ENCODE results near the gene MOSPD2.

MOSPD2 gene

GRCh38 chrX:14875624-14876023, 2.4 kb downstream of the MOSPD2 start:
- no peak for DNase-seq (ENCODE audit: low read depth in 1 of 2, low spot score in 1 of 2)
- no peak for TF ChIP-seq JUND (IDR thresholded peaks at IDR 0.05; ENCODE audit: low read depth)
- in situ Hi-C loops (cut with HindIII; ENCODE audit: low pct_unique_long_range_greater_than_20kb, low sequenced_read_pairs), result no loop called here

- in situ Hi-C loops (cut with HindIII; ENCODE audit: low pct_unique_long_range_greater_than_20kb, low sequenced_read_pairs), result no loop called here
- no peak for DNase-seq (ENCODE audit: low read depth in 1 of 2, low spot score in 1 of 2)
- TF ChIP-seq JUND (IDR thresholded peaks at IDR 0.05; ENCODE audit: low read depth), result no peak
These were observed 10.6 kb downstream of the MOSPD2 start for GRCh38 chrX:14883826-14884225.

GRCh38 chrX:14884714-14885113, 11.5 kb downstream of the MOSPD2 start:
- TF ChIP-seq JUND (IDR thresholded peaks at IDR 0.05; ENCODE audit: low read depth), result no peak
- DNase-seq (ENCODE audit: low read depth in 1 of 2, low spot score in 1 of 2), result no peak
- in situ Hi-C loops (cut with HindIII; ENCODE audit: low pct_unique_long_range_greater_than_20kb, low sequenced_read_pairs), result no loop called here

- TF ChIP-seq JUND (IDR thresholded peaks at IDR 0.05; ENCODE audit: low read depth), result no peak
- no peak for DNase-seq (ENCODE audit: low read depth in 1 of 2, low spot score in 1 of 2)
- in situ Hi-C loops (cut with HindIII; ENCODE audit: low pct_unique_long_range_greater_than_20kb, low sequenced_read_pairs), result no loop called here
These were observed 13.0 kb downstream of the MOSPD2 start for GRCh38 chrX:14886252-14886651.

GRCh38 chrX:14896273-14896672, 23.1 kb downstream of the MOSPD2 start:
- in situ Hi-C loops (cut with HindIII; ENCODE audit: low pct_unique_long_range_greater_than_20kb, low sequenced_read_pairs), result no loop called here
- TF ChIP-seq JUND (IDR thresholded peaks at IDR 0.05; ENCODE audit: low read depth), result no peak
- no peak for DNase-seq (ENCODE audit: low read depth in 1 of 2, low spot score in 1 of 2)

GRCh38 chrX:14897042-14897441, 23.8 kb downstream of the MOSPD2 start:
- in situ Hi-C loops (cut with HindIII; ENCODE audit: low pct_unique_long_range_greater_than_20kb, low sequenced_read_pairs), result no loop called here
- DNase-seq (ENCODE audit: low read depth in 1 of 2, low spot score in 1 of 2), result no peak
- no peak for TF ChIP-seq JUND (IDR thresholded peaks at IDR 0.05; ENCODE audit: low read depth)

- DNase-seq (ENCODE audit: low read depth in 1 of 2, low spot score in 1 of 2), result no peak
- in situ Hi-C loops (cut with HindIII; ENCODE audit: low pct_unique_long_range_greater_than_20kb, low sequenced_read_pairs), result no loop called here
- TF ChIP-seq JUND (IDR thresholded peaks at IDR 0.05; ENCODE audit: low read depth), result no peak
These were observed 26.4 kb downstream of the MOSPD2 start for GRCh38 chrX:14899607-14900006.

GRCh38 chrX:14902537-14902936, 29.3 kb downstream of the MOSPD2 start:
- TF ChIP-seq JUND (IDR thresholded peaks at IDR 0.05; ENCODE audit: low read depth), result no peak
- DNase-seq (ENCODE audit: low read depth in 1 of 2, low spot score in 1 of 2), result no peak

GRCh38 chrX:14903891-14904290, 30.7 kb downstream of the MOSPD2 start:
- no peak for DNase-seq (ENCODE audit: low read depth in 1 of 2, low spot score in 1 of 2)
- TF ChIP-seq JUND (IDR thresholded peaks at IDR 0.05; ENCODE audit: low read depth), result no peak
- in situ Hi-C loops (cut with HindIII; ENCODE audit: low pct_unique_long_range_greater_than_20kb, low sequenced_read_pairs), result no loop called here

More at GRCh38 chrX:14902537-14902936, 29.3 kb downstream of the MOSPD2 start:
- in situ Hi-C loops (cut with HindIII; ENCODE audit: low pct_unique_long_range_greater_than_20kb, low sequenced_read_pairs), result no loop called here

GRCh38 chrX:14913241-14913640, 40.0 kb downstream of the MOSPD2 start:
- DNase-seq (ENCODE audit: low read depth in 1 of 2, low spot score in 1 of 2), result peak in 1 of 2 experiments; percentile 56
- no peak for TF ChIP-seq JUND (IDR thresholded peaks at IDR 0.05; ENCODE audit: low read depth)
- in situ Hi-C loops (cut with HindIII; ENCODE audit: low pct_unique_long_range_greater_than_20kb, low sequenced_read_pairs), result no loop called here

GRCh38 chrX:14915596-14915995, 42.4 kb downstream of the MOSPD2 start:
- TF ChIP-seq JUND (IDR thresholded peaks at IDR 0.05; ENCODE audit: low read depth), result no peak
- in situ Hi-C loops (cut with HindIII; ENCODE audit: low pct_unique_long_range_greater_than_20kb, low sequenced_read_pairs), result no loop called here
- DNase-seq (ENCODE audit: low read depth in 1 of 2, low spot score in 1 of 2), result no peak

GRCh38 chrX:14916017-14916674, 42.9 kb downstream of the MOSPD2 start:
- TF ChIP-seq JUND (IDR thresholded peaks at IDR 0.05; ENCODE audit: low read depth), result no peak
- in situ Hi-C loops (cut with HindIII; ENCODE audit: low pct_unique_long_range_greater_than_20kb, low sequenced_read_pairs), result no loop called here
- no peak for DNase-seq (ENCODE audit: low read depth in 1 of 2, low spot score in 1 of 2)

GRCh38 chrX:14919407-14919806, 46.2 kb downstream of the MOSPD2 start:
- in situ Hi-C loops (cut with HindIII; ENCODE audit: low pct_unique_long_range_greater_than_20kb, low sequenced_read_pairs), result no loop called here
- no peak for DNase-seq (ENCODE audit: low read depth in 1 of 2, low spot score in 1 of 2)
- TF ChIP-seq JUND (IDR thresholded peaks at IDR 0.05; ENCODE audit: low read depth), result no peak

GRCh38 chrX:14920196-14920595, 47.0 kb downstream of the MOSPD2 start:
- TF ChIP-seq JUND (IDR thresholded peaks at IDR 0.05; ENCODE audit: low read depth), result no peak
- DNase-seq (ENCODE audit: low read depth in 1 of 2, low spot score in 1 of 2), result no peak
- in situ Hi-C loops (cut with HindIII; ENCODE audit: low pct_unique_long_range_greater_than_20kb, low sequenced_read_pairs), result no loop called here
